ENCODE data around the gene ZMIZ1.
"Not testable (repeated sequence)": the region's sequence is repeated elsewhere in the genome, so short reads cannot be mapped to it uniquely, and the experiment has no call there.

ZMIZ1 gene

DNA sequence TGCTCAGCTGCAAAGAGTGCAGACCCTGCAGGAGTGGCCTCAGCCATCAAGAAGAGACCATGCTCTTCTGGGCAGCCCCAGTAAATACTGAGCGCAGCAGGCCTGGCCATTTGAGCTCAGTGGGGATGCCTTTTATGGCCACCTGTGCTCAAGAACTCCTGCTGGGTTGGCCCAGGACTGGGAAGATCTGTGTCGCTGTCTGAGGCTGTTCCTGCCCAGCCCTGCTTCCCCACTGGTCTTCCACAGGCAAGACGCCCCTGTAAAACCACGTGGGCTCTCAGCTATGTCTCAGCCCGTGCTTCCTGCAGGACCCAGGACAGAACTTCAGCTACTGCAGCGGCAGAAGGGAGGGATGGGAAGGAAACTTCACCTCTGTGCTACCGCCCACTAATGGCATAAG is 268.0 kb downstream of the ZMIZ1 start:
- Mint-ChIP-seq H3K4me1 (peaks cover 9% of the 10 kb centered on the region), H3K36me3 (ENCODE audit: insufficient read depth) (peaks cover 4% of the 10 kb centered on the region), H3K27me3 (no peaks in the 10 kb centered on the region), H3K9me3 (no peaks in the 10 kb centered on the region), H3K27ac (ENCODE audit: low read depth) (no peak overlapping the region), H3K4me3 (no peak overlapping the region)
- ATAC-seq (replicated peaks; ENCODE audit: extremely low read depth, poor library complexity, severe bottlenecking) = no peak
- DNase-seq (ENCODE audit: low spot score in 2 of 2) = no peak

DNA sequence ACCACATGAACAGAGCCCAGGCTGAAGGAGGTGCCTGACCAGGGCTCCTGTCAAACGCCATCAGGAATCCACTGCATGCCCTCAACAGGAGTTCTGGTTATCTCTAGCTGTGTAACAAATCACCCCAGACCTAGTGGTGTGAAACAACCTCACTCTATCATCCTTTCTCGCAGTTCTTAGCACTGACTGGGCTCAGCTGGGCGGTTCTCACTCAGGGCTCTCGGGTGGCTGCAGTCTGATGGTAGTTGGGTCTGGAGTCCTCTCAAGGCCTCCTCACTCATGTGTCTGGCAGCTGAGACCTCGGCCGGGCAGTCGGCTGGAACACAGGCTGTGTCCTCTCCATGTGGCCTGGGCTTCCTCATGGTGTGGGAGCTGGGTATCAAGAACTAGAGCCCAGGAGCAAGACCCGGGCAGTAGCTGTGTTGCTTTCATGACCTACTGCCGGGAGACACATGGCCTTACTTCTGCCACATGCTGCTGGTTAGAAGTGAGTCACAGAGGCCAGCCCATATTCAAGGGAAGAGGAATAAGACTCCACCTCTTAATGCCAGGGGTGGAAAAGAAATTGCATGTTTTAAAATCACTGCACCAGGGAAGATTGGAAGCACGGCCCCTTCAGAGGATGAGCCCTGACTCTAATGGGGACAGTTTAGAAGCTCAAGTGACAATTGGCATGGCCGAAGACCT is 269.2 kb downstream of the ZMIZ1 start:
- H3K27me3 Mint-ChIP-seq; H3K36me3 Mint-ChIP-seq (ENCODE audit: insufficient read depth); H3K4me3 Mint-ChIP-seq; H3K27ac Mint-ChIP-seq (ENCODE audit: low read depth); DNase-seq (ENCODE audit: low spot score in 2 of 2); ATAC-seq (replicated peaks; ENCODE audit: extremely low read depth, poor library complexity, severe bottlenecking); H3K4me1 Mint-ChIP-seq; H3K9me3 Mint-ChIP-seq: not testable (repeated sequence)

DNA sequence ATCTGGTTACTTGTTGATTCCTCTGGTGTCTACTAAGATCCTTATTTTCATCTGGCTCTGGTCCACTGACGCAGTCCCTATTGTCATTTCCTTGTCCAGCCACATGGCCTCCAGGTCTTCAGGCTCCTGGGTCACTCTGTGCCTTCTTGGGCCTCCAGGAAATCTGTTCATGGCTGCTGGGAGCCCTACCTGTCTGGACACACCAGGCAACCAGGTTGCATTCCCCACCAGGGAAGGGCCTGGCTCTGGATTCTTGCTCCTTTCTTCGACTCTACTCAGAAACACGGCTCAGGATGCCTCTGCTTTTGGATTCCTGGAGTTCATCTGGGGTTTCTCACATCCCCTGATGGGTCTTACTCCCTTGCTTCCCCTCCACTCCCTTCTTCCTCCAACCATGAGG is 270.5 kb downstream of the ZMIZ1 start:
- Mint-ChIP-seq H3K36me3 (ENCODE audit: insufficient read depth) (peaks cover 2% of the 10 kb centered on the region), H3K27me3 (no peaks in the 10 kb centered on the region), H3K9me3 (no peaks in the 10 kb centered on the region), H3K4me1 (peaks cover 15% of the 10 kb centered on the region), H3K27ac (ENCODE audit: low read depth) (peak overlapping the region; percentile 52), H3K4me3 (no peak overlapping the region)
- ATAC-seq (replicated peaks; ENCODE audit: extremely low read depth, poor library complexity, severe bottlenecking) = no peak
- no peak for DNase-seq (ENCODE audit: low spot score in 2 of 2)

DNA sequence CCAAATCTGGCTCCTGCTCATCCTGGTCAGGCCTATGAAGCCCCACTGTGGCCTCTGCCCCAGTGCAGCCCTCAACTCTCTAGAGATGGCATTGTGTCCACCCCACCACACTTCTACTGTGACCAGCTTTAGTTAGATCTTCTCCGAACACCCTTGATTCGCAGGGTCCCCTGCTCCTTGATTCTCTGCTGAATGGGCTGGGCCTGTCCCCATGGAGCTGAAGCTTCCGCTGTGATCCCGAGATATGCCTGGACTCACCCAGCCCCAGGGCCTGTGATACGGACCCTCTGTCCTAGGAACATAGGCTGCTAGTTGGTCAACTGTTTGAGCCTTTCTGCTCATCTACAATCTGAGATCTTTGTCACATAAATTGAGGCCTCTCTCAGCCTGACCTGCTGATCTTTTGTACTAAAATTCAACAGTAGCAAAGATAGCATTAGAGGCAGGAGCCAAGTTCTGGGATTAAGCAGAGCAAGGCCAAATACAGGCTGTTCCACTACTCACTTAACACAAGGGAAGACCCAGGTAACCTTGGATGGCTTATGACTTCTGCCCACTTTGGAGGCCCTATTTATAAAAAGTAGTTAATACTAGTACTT is 272.0 kb downstream of the ZMIZ1 start:
- H3K4me3 Mint-ChIP-seq = no peak overlapping the region
- ATAC-seq (replicated peaks; ENCODE audit: extremely low read depth, poor library complexity, severe bottlenecking) (no peak), DNase-seq (ENCODE audit: low spot score in 2 of 2) (no peak)
- peaks cover 15% of the 10 kb centered on the region for H3K4me1 Mint-ChIP-seq
- no peaks in the 10 kb centered on the region for H3K27me3 Mint-ChIP-seq
- H3K36me3 Mint-ChIP-seq (ENCODE audit: insufficient read depth) = peaks cover 2% of the 10 kb centered on the region
- H3K27ac Mint-ChIP-seq (ENCODE audit: low read depth) = peak overlapping the region; percentile 54
- no peaks in the 10 kb centered on the region for H3K9me3 Mint-ChIP-seq

DNA sequence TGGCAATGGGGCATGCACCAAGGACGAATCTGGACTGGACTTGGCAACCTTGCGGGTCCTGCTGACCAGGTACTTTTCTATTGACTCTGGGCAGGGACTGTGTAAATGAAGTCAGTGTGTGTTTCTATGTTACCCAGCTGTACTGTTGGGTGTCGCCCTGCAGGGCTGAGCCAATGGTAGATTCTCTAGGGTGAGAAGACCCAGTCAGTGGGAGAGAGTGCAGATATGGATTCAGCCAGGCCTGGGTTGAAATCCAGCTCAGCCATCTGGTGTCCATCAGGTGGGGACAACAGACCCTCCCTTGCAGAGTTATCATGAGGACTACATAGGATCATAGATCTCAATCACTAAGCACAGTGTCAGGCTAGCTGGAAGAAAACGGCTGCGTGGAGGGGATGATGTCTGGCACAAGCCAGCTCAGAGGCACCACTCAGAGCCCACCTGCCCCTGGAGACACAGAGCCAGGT is 273.6 kb downstream of the ZMIZ1 start:
- no peaks in the 10 kb centered on the region for H3K9me3 Mint-ChIP-seq
- no peak overlapping the region for H3K4me3 Mint-ChIP-seq
- DNase-seq (ENCODE audit: low spot score in 2 of 2) (no peak), ATAC-seq (replicated peaks; ENCODE audit: extremely low read depth, poor library complexity, severe bottlenecking) (no peak)
- peaks cover 11% of the 10 kb centered on the region for H3K4me1 Mint-ChIP-seq
- peaks cover 2% of the 10 kb centered on the region for H3K36me3 Mint-ChIP-seq (ENCODE audit: insufficient read depth)
- H3K27me3 Mint-ChIP-seq = no peaks in the 10 kb centered on the region
- H3K27ac Mint-ChIP-seq (ENCODE audit: low read depth) = no peak overlapping the region

DNA sequence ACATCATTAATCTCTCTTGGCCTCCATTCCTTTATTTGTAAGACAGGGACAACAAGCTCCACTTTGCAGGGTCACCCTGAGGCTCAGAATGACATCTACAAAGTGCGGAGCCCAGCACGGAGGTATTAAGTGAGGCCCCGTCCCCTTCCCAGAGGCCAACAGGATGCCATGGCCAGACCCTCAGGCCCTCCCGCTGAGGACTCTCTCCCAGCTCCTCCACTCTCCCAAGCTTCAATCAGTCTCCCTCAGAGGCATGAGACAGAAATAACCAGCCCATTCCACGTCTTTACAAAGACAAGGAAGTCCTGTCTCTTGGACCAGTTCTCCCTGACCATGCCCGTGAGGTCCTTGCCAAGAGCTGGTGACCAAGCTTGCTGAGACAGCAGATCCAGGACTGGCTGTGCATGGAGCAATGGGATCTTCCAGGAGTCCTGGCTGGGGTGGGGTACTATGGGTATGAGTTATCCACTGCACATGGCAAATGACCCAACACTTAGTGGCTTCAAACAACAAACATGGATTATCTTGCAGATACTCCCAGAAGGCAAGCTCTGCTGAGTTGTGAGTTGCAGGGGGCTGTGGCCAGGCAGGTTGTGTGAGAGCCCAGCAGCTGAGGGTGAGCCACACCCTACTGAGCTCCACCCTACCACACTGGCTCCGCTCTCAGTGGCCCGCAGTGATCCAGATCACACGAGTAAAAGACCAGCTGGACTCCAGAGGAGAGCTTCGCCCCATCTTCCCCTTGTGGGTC is 274.2 kb downstream of the ZMIZ1 start:
- Mint-ChIP-seq H3K4me3 (no peak overlapping the region), H3K27ac (ENCODE audit: low read depth) (no peak overlapping the region), H3K36me3 (ENCODE audit: insufficient read depth) (peaks cover 3% of the 10 kb centered on the region), H3K27me3 (no peaks in the 10 kb centered on the region), H3K4me1 (peaks cover 14% of the 10 kb centered on the region), H3K9me3 (no peaks in the 10 kb centered on the region)
- no peak for ATAC-seq (replicated peaks; ENCODE audit: extremely low read depth, poor library complexity, severe bottlenecking)
- DNase-seq (ENCODE audit: low spot score in 2 of 2) = no peak

DNA sequence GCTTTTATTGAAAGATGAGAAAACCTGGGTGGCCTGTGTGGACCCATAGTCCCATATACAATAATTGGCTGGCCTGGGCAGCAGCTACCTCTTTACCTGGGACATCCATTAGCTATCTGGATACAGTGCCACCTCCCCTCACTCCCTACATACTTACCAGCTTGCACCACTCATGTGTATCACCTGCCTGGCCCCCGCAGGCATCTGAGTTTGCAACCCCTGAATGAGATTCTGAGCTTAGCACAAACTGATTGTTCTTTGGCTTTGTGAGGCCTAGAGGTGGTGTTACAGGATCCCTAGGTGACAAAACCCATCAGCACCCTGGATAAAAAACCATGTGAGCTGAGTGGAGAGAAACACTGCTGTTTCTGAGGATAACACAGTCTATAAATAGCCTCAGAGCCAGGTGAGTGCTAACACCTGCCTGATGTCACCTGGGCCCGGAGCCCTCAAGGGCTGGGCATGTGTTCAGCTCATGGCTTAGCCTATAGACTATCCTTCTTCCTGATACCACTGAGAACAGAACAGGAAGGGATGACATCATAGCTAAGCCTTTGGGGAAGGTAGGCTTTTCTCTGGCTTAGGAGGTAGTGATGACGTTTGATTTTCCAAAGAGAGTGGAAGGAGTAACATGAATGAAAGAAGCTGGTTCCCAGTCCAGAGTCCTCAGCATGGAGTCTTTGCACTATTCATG is 275.9 kb downstream of the ZMIZ1 start:
- ATAC-seq (replicated peaks; ENCODE audit: extremely low read depth, poor library complexity, severe bottlenecking) (no peak), DNase-seq (ENCODE audit: low spot score in 2 of 2) (no peak)
- peaks cover 31% of the 10 kb centered on the region for H3K4me1 Mint-ChIP-seq
- peak overlapping the region; percentile 78 for H3K27ac Mint-ChIP-seq (ENCODE audit: low read depth)
- no peak overlapping the region for H3K4me3 Mint-ChIP-seq
- no peaks in the 10 kb centered on the region for H3K9me3 Mint-ChIP-seq
- no peaks in the 10 kb centered on the region for H3K27me3 Mint-ChIP-seq
- H3K36me3 Mint-ChIP-seq (ENCODE audit: insufficient read depth) = peaks cover 2% of the 10 kb centered on the region

DNA sequence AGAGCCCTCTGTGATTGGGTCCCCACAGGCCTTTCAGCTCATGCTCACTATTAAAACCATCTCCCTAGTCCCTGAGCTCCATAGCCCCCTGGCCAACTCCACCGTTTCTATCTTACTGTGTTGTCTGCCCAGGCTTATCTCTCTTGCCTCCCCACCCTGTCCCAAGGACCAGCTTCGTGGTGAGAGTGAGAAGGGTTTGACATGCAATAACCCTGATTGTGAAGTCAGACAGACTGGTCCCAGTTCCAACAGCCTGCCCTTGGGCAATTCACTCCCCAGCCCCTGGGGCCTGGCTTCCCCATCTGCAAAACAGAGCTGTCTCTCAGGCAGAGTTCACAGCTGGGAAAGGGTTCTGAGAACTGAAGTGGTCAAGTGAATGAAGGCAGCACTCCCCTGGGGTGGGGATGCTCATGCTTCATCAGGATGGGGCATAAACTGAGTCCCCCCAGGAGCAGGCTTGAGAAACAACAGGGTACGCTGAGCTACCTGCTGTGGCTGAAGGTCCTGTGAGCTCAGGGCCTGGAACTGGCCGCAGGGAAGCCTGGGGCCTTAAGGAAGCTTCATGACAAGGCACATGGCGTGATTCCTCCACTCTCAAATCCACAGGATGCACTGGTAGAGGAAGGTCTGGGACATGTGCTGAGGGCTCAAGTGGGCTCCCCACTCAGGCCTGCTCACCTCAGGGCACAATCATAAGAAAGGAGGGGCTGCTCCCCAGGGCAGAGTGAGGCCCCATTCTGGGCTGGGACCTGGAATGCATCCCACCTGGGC is 276.7 kb downstream of the ZMIZ1 start:
- no peaks in the 10 kb centered on the region for H3K27me3 Mint-ChIP-seq
- no peak overlapping the region for H3K4me3 Mint-ChIP-seq
- ATAC-seq (replicated peaks; ENCODE audit: extremely low read depth, poor library complexity, severe bottlenecking) = no peak
- no peaks in the 10 kb centered on the region for H3K9me3 Mint-ChIP-seq
- H3K27ac Mint-ChIP-seq (ENCODE audit: low read depth) = peak overlapping the region; percentile 41
- peaks cover 7% of the 10 kb centered on the region for H3K36me3 Mint-ChIP-seq (ENCODE audit: insufficient read depth)
- peaks cover 36% of the 10 kb centered on the region for H3K4me1 Mint-ChIP-seq
- peak in 1 of 2 donors; percentile 8 for DNase-seq (ENCODE audit: low spot score in 2 of 2)

DNA sequence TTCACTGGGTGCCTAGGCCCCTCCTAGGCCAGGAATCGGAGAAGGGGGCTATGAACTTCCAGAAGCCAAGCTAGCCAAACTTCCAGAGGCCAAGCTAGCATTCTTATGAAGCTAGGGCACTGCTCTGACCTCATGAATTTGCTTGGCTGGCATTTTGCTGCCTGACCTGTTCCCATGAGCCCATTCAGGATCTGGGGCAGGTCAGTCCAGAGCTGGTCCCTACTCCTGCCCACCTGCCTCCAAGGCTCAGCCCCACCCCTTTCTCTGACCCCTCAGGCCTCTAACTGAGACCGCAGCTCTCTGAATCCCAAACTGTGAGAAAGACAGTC is 277.2 kb downstream of the ZMIZ1 start:
- Mint-ChIP-seq H3K27me3 (no peaks in the 10 kb centered on the region), H3K4me1 (peaks cover 36% of the 10 kb centered on the region)

DNA sequence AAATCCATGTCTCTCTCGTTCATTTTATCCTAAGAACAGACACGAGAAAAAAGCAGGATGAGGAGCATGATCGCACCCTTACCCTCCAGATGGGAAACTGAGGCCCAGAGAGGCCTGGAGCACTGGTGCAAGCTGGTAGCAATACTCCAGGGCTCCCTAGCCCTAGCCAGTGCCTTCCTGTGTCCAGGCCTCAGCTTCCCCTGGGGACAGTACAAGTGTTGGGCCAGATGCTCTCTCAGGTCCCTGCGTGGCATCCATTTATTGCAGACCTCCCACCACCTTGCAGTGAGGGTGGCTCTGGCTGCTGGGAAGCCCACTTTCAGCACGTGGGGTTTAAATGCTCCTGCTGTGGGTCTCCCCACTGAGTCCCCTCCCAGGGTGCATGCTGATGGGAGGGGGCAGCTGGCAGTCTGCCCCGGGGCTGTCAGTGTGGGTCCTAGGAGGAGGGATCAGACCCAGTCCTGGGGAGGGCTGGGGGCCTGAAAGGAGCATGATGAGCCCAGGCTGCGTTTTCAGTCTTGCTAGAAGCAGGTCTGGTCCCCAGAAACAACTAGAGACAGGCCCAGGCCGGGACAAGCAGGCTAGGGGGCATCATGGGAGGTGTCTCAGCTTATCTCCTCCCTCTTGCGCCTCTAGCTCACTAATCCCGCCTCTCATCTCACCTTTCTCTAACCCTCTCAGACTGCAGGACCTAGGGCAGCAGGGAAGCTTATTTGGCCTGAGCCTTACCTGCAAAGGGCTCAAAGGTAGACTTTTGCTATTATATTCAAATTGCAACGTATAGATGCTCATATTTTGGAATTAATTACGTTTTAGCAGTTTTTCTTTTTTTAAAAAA is 277.8 kb downstream of the ZMIZ1 start:
- H3K27me3 Mint-ChIP-seq = no peaks in the 10 kb centered on the region
- H3K4me1 Mint-ChIP-seq = peaks cover 36% of the 10 kb centered on the region
- H3K9me3 Mint-ChIP-seq = no peaks in the 10 kb centered on the region
- DNase-seq (ENCODE audit: low spot score in 2 of 2) = peak in 1 of 2 donors; percentile 13
- ATAC-seq (replicated peaks; ENCODE audit: extremely low read depth, poor library complexity, severe bottlenecking) = no peak
- peak overlapping the region; percentile 80 for H3K4me3 Mint-ChIP-seq
- H3K27ac Mint-ChIP-seq (ENCODE audit: low read depth) = no peak overlapping the region
- peaks cover 11% of the 10 kb centered on the region for H3K36me3 Mint-ChIP-seq (ENCODE audit: insufficient read depth)

More for the DNA sequence above, 277.2 kb downstream of the ZMIZ1 start:
- Mint-ChIP-seq H3K27ac (ENCODE audit: low read depth) (peak overlapping the region; percentile 41), H3K4me3 (no peak overlapping the region), H3K9me3 (no peaks in the 10 kb centered on the region), H3K36me3 (ENCODE audit: insufficient read depth) (peaks cover 7% of the 10 kb centered on the region)
- DNase-seq (ENCODE audit: low spot score in 2 of 2) = no peak
- no peak for ATAC-seq (replicated peaks; ENCODE audit: extremely low read depth, poor library complexity, severe bottlenecking)

DNA sequence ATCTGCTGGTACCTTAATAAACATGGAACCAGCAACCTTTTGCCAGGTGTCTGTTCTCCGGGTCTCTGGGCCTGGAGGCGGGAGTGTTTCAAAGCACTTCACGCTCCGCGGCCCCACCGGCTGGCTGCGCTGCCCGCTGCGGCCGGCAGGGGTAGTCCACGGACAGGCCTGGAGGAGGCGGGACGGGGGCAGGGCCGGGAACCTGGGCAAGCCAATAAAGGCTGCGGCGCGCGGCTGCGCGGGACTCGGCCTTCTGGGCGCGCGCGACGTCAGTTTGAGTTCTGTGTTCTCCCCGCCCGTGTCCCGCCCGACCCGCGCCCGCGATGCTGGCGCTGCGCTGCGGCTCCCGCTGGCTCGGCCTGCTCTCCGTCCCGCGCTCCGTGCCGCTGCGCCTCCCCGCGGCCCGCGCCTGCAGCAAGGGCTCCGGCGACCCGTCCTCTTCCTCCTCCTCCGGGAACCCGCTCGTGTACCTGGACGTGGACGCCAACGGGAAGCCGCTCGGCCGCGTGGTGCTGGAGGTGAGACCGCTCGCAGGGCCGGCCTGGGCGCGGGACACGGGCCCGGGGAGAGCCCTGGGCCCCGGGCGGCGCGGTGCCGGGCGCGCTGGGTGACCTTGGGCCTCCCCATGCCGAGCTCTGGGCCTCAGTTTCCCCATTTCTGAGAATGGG is 278.6 kb downstream of the ZMIZ1 start, which contains the start of gene PPIF:
TSS of gene PPIF (plus strand) at position 244 of the 668 bp plus-strand sequence. CDS start at position 324, 80 bp downstream.
- peak; percentile 86 for ATAC-seq (replicated peaks; ENCODE audit: extremely low read depth, poor library complexity, severe bottlenecking)
- H3K4me1 Mint-ChIP-seq = peaks cover 36% of the 10 kb centered on the region
- no peaks in the 10 kb centered on the region for H3K27me3 Mint-ChIP-seq
- H3K4me3 Mint-ChIP-seq = peak within 1 kb of the TSS; percentile 80
- H3K9me3 Mint-ChIP-seq = no peaks in the 10 kb centered on the region
- peaks cover 19% of the 10 kb centered on the region for H3K36me3 Mint-ChIP-seq (ENCODE audit: insufficient read depth)
- DNase-seq (ENCODE audit: low spot score in 2 of 2) = peak; percentile 80 to 97
- peak within 1 kb of the TSS; percentile 91 for H3K27ac Mint-ChIP-seq (ENCODE audit: low read depth)
